ENCODE data around the gene RASL10B.

Gene RASL10B

DNA sequence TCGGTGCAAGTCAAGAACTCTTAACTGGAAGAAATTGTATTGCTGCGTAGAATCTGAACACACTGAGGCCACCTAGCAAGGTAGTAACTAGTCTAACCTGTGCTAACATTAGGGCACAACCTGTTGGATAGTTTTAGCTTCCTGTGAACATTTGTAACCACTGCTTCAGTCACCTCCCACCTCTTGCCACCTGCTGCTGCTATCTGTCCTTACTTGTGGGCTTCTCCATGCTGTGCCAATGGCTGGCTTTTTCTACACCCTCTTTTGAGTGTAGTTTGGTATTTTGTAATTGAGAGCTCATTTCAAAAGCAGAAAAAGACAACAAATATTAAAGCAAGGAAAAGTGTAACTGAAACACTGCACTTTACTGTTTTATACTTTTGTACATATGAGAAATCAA is 7.7 kb upstream of the RASL10B start:
- no peak for DNase-seq

DNA sequence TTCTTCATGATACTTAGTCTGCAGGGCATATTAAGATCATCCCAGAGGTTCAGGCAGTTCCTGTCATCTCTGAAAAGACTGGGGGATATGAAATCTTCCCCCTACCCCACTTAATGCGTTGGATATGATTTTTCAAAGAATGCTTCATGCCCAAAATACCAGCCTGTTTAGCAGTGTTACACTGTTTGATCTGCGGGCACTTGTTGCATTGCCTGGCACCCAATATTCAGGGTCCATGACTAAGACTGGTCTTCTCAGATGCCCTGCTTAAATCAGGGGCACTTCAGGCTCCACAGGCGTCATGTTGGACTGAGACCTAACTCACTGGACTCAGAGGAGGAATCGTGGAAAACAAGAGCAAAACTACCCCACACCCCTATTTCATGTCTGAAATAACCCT is 6.4 kb upstream of the RASL10B start:
- DNase-seq = no peak

DNA sequence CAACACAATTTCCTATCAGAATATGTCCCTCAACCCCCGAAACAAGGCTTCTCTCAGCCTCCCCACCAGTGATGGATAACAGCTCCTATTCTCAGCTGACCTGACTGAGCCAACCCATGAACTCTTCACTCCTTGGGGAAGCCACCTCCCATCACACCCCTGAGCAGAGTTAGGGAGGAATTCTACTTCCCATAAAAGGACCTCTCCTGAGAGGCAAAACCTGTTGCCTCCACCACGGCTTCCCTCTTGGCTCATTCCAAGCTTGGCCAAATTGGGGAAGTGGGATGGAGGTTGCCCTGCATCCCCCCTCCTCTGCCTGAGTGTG is 5.7 kb upstream of the RASL10B start:
- DNase-seq = no peak

DNA sequence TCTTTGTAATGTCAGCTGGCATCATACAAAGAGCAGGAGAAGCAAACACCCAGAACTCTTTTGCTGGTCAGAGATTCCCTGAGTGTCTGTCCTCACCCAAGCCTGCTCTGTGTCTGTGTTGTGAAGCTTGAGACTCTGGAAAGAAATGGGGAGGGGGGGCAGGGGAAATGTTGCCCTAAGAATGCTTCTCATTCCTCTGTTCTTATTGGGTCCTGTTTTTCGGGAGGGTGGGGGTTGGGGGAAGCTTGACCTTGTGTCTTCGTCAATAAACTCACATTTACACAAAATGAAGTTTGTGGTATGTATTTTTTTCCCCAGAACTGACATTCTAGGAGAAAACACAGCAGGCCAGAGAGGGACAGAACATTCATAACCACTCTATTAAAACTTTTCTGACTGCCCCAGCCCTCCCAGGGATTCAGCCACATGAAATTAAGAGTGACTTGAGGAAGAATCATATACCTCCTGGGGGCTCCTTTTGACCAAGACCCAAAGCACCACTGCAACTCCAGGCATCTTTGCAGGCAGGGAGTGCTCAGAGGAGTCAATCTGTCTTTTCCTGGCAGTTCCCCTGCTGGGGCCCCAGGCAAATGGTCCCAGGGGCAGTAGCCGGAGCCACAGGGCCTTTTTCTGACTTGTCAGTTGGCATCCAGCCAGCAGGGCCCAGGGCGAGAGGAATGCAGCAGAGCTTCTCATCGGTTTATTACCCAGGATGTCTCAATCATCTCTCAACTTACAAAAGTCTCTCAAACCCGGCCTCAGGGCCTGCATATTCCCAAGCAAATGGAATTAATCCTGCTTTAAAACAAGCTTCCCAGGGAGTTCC is 5.1 kb upstream of the RASL10B start:
- no peak for DNase-seq

DNA sequence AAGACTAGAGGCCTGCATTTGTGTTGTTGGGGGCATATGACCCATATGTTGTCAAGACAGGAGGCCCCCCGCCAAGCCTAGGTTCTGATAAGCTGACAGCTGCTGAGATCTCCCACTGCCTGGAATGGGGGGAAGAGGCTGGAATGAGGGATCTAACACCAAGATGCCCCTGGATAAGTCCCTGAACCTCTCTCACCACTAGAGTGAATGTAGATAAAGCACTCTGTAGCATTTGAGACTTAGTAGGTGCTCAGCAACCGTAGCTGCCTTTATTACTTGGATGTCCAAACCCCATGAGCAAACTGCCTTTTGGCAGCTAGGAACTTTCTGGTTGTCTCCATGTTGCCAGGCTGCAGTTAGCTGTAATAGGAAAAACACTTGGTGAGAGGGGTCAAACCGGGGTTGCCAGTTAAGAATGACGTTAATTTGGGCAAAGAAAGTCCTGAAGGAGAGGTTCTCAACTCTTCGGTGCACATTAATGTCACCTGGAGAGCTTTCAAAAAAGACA is 4.4 kb upstream of the RASL10B start:
- no peak for DNase-seq

DNA sequence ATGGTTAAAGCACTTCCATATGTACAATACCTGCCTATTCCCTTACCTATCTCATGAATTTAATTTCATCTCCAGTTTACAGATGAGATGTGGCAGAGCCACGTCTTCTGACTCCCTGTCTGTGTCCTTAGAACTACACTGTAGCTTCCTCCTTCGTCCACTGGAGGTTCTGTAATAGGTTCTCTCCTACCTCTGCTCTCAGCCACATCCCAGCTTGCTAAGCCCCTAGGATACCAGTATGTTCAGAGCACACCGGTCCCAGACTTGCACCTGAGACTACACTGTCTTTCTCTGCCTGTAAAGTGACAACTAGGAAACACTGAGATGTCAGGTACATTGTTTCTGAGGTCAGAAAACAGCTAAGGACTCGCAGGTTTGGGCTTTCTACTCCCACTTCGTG is 3.8 kb upstream of the RASL10B start:
- DNase-seq = no peak

DNA sequence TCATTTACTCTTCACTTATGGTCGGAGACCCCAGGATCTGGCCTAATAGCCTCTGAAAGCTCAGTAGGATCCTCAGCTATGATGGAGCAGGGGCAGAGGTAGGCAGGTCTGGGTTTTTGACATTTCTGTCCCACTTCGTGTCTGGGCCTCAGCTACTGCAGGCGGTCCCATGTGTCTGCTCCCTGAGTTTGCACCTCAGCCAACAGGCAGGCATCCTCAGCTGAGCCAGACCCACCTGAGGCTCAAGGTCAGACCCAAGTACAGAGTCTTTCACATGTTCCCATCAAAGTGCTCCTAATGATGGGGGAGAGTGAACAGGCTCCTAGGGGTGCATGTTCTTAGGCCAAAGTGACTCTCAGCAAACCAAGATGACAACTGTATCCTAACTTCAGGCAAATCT is 2.9 kb upstream of the RASL10B start:
- no peak for DNase-seq

DNA sequence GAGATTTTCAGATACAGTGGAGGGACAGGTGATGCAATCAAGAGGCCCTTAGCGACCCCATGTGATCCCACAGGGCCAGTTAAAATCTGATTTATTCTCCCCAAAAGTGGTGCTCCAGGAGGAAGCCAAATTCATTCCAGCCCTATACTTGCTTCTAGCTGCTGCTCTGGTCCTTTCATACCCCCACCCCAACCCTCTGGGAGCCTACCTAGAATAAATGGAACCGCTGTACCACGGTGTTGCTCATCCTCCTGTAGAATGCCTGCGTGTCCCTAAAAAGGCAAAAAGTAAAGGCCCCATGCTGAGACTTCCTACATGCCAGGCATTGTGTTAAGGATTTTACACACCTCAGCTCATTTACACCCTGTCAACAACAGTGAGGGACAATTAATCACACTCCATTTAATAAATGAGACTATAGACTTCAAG is 2.0 kb upstream of the RASL10B start:
- no peak for DNase-seq

DNA sequence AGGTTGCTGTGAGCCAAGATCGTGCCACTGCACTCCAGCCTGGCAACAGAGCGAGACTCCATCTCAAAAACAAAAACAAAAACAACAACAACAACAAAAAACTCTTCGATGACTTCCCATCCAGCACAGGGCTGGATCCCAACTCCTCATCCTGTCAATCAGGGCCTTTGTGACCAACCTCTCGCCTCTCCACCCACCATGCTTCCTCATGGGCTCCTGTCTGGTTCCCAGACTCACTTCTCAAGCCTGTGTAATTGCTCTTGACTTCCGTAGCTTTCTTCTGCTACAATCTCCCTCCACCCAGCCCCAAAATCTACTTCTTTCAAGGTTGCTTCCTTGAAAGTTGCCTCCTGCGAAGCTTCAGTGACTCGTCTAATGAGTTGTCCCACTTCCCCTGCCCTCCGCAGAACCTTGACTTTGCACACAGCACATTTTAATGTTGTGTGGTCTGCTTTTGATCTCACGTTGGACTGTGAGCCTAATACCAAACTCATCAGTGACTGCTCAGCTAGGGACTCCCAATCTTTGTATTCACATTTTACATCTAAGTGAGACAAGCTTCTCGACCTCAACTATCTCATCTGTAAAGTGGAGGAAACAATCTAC is 936 bp upstream of the RASL10B start:
- no peak for DNase-seq

DNA sequence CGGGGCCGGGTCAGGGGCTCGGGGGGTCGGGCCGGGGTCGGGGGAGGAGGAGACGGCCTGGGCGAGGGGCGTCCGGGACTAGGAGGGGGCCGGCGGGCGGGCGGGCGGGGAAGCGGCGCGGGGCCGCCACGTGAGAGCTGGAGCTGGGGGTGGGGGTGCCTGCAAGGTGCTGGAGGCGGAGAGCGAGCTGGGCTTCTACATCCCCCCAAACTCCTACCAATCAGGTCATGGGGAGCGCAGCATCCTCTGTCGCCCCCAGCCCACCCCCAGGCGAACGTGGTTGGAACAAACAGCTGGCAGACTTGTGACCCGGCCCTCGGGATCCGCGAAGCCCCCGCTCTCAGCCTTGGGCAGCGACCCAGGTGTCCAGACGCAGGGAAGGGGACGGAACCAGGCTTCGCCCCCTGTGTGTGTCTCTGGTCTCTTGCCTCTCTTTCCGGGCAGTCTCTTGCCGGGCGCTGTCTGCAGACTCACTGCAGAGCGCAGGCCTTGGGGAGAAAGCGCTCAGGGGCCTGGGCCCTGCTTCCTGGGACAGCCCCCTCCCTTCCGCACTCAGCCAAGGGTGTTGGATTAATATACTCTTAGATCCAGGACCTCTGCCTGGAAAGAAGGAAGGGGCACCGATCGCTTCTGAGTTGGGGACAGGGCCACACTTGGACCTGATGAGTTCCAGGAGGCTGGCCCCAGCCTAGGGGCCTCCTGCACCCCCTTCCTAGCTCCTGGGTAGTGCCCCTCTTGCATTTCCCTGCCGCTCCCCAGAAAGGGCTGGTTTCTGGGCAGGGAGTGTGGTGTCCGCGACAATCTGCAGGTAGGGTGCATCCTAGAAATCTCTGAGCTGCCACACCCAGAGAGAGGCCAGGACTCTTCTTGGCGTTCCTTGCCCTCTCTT is 722 bp downstream of the RASL10B start:
- DNase-seq = no peak

DNA sequence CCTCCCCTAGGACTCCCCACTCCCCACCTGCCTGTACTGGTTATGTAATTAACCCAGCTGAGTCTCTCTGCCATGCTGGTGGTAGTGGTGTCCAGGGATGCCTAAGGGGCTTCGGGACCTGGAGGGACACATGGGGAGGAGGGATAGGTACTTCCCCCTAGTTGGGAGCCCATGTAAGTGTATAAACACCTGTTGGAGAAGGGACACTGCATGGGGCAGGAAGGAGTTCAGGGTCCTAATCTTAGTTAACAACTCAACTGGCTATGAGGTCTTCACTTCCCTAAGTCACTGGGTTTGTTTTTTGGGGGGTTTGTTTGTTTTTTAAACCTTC is 1.3 kb downstream of the RASL10B start:
- DNase-seq = no peak

DNA sequence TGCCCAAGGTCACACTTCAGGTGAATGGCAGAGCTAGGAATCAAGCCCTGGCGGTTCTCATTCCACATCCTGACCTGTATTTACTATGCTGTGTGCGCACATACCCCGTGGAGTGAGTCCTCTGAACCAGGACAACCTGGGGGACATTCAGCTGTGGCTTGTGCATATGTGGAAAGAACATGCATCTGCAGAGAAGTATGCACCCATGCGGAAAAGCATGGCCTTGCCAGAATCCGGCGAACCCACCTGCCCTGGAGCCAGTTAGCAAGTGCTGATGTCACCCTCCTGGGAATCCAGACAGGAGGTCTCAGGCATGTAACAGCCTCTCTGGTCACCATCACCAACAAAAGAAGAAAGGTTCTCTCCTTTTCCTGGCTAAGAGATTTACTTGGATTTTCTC is 1.9 kb downstream of the RASL10B start:
- DNase-seq = no peak

DNA sequence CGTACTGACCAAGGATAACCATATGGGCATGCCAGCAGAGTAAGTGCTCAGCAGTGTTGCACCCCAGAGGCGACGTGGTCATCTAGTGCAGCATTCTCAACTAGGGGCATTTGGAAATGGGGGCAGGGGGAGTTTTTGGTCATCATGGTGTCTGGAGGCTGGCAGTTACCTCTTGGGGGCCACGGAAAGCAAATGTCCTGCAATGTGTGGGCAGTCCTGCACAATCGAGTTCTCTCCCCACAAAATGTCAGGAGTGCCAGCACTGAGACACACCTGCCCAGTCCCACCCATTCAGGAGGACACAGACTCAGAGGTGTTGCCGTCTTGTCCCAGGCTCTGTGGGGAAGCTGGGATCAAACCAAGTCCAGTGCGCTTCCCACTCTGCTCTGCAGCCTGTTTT is 3.0 kb downstream of the RASL10B start:
- DNase-seq = no peak

DNA sequence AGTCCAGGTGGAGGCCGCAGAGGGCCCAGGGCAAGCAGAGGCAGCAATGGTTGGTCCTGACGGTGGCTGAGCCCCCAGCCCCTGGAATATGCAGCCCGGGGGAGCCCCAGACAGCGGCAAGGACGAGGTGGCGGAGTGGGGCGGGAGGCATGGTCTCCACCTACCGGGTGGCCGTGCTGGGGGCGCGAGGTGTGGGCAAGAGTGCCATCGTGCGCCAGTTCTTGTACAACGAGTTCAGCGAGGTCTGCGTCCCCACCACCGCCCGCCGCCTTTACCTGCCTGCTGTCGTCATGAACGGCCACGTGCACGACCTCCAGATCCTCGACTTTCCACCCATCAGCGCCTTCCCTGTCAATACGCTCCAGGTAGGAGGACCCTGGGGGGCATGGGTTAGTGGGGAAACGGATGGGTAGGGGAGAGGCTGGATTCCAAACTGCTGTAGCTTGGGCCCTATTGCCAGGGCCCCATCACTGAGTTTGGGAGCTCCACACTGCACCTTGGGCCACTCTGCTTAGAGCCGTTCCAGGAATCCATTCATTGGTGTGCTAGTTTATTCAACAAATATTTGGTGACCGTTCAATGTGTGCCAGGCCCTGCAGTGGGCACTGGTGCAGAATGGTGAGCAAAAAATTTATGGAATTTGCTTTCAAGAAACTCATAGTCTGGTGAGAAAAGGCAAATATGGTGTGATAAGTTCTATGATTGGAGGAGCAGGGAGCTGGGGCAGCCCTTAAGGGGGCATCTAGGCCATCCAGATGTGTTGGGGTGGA is 3.8 kb downstream of the RASL10B start:
- no peak for DNase-seq

DNA sequence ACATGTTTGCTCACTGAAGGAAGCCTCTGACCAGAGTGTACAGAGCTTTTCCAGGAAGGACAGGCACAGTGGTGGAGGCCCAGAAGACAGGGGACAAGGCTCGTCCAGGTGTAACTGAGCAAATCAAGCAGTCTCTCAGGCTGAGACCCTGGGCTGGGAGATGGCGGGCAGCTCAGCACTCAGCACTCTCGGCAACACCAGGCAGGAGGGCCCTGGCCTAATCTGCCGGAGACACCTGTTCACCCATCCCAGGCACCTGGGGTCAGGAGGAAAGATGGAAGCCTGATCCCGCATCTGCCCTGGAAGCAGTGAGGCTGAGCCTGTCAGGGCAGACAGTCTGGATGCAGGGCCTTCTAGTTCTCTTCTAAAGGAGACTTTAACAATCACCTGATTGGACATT is 4.8 kb downstream of the RASL10B start:
- DNase-seq = no peak

DNA sequence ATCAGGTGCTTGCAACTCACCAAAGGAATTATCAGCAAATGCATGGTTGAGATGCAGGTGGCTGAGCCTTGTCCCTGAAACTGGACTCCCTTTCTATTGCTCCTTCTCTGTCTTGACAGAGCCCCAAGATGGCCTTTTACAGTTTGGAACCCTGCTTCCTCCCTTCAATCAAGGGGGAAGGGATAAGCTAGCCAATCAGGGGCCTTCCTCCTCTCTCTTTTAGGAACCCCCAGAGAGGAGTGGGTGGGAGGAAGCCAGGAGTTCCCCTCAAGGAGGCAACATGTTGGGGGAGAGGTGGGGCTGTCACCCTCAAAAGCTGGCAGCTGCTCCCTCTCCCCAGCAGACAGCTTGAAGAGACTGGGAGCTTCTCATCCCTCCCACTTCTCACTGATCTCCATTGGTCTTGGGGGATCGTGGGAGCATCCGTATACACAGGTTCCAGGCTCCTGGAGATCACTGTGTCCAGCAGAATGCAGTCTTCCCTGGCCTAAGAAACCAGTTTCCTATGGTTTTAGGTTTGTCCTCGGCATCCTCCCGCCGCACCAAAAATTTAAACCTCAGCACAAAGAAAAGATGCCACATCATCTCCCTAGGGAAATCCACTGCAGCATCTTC is 7.2 kb downstream of the RASL10B start:
- no peak for DNase-seq

DNA sequence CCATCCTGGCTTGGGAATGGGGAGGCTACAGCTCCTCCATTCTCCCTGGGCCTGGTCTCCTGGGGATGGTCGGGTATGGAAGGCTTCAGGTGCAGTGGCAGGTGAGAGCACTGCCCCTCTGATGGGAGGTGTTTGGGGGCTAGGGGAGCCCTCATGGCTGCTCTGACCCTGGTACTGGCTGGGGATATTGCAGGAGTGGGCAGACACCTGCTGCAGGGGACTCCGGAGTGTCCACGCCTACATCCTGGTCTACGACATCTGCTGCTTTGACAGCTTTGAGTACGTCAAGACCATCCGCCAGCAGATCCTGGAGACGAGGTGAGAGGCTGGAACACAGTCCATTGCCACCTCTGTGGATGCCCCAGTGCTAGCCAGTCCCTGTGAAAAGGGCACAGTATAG is 8.8 kb downstream of the RASL10B start:
- no peak for DNase-seq

DNA sequence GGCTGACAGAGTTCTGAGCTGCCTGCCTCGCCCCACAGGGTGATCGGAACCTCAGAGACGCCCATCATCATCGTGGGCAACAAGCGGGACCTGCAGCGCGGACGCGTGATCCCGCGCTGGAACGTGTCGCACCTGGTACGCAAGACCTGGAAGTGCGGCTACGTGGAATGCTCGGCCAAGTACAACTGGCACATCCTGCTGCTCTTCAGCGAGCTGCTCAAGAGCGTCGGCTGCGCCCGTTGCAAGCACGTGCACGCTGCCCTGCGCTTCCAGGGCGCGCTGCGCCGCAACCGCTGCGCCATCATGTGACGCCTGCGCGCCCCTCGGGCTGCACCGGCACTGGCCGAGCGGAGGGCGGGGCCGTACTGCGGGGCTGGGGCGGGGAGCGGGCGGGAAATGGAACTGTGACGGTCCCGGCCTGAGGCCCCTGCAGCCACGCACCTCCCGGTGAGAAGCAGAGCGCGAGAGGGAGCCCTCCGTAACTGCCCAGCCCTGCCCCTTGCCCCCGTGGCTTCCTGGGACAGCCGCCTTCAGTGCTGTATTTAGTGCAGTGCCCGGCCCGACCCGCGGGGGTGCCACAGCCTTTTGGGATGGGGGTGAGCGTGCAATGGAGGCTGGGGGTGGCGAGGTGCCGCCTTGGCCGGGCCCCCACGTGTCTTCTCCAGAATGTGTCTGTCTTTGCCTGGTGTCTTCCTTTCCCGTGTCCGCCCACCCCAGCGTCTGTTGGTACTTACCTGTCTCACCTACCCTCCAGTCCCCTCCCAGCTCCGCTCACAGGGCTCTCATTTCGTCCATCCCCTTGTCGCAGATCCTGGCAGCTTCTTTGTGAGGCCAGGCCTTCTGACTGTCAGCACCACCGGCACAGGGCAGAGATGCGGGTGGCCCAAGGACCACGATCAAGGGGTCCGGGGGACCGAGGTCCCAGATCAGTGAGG is 9.8 kb downstream of the RASL10B start:
- DNase-seq = no peak

DNA sequence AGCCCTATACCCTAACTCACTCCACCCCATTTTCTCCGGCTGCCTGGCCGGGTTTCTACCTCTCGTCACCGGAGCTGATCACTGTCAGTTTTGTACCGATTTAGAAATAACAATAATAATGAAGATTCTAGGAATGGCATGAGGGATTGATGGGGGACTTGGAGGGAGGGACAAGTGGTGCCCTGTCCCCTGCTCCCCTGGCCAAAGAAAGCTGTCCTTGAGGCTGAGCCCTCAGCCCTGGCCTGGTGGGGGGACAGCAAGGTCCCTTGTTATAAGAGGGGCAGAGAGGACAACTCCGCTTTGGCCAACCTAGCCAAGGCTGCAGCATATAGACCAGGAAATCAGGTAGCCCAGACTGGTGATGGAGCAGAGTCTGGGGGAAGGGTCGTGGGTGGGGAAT is 11.1 kb downstream of the RASL10B start:
- no peak for DNase-seq

DNA sequence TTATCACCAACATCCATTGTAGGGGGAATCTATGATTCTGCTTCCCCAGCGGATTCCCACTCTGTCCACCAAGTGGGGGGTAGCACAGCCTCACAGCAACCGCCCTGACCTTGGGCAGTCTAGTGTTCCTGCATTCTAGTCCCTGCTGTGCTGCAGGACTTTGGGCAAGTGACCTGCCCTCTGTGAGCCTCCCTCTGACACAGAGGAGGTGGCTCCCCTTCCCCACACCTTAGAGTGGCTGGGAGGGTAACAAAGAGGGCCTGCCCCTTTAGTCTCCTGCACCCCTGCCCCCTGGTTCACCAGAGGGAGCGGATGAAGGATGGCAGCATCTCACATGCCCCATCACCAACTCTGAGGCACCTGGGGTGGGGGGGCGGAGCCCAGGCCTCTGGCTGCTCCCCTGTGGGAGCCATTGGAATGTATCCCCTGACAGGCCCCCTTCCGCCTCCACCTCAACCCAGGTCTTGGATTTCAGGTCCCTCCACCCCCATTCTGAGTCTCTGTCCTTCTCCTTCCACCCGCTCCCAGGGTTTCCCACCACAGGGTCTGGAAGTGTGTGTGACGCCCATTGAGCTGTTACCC is 11.5 kb downstream of the RASL10B start:
- no peak for DNase-seq
